Esophagus squamous epithelium (tissue), 5 donors: Measurements from ENCODE around the gene PTBP2. TPM values are rescaled to one million over a fixed set of nuclear protein-coding genes. Genes with fewer than 3 reads are reported as not detected.

Experiments used
- DNase-seq: peaks from one replicate; lab custom pipeline; 2025; lab: John Stamatoyannopoulos, UW
- H3K27ac ChIP-seq, 4 donors: fragments of 200-600 bp; sonication (generic); one replicate each; pipeline ENCODE4 v1.5.1; 2016 to 2019; ENCODE audit warnings: mild to moderate bottlenecking in 1 of 4
- H3K27me3 ChIP-seq, 4 donors: fragments of 200-600 bp; sonication (generic); 1 replicate in 3 of 4; 2 replicates in 1 of 4; pipeline versions ENCODE4 v1.5.1 to v1.6.0; 2017 to 2021; ENCODE audit warnings: antibody characterized with exemption in 1 of 4
- H3K36me3 ChIP-seq, 3 donors: fragments of 200-600 bp; sonication (generic); one replicate each; pipeline ENCODE4 v1.5.1; 2016 to 2019
- H3K4me1 ChIP-seq, 3 donors: fragments of 200-600 bp; sonication (generic); one replicate each; pipeline ENCODE4 v1.5.1; 2017 to 2019
- H3K4me3 ChIP-seq, 4 donors: fragments of 200-600 bp; sonication (generic); 1 replicate in 3 of 4; 2 replicates in 1 of 4; pipeline ENCODE4 v1.5.1; 2016 to 2019; ENCODE audit warnings: mild to moderate bottlenecking in 2 of 4, moderate library complexity in 1 of 4
- H3K9me3 ChIP-seq, 3 donors: fragments of 200-600 bp; sonication (generic); one replicate each; pipeline ENCODE4 v1.5.1; 2016 to 2019
- POLR2A ChIP-seq, 4 donors: fragments of 450-650 bp; IDR thresholded peaks; one replicate each; pipeline ENCODE4 v1.6.1; 2017; ENCODE audit warnings: antibody characterized with exemption in 4 of 4, mild to moderate bottlenecking in 4 of 4, moderate library complexity in 3 of 4
- WGBS, 2 donors: methylation state at CpG; one replicate each; pipeline ENCODE4 v1.1.5; 2018; 5-methylcytosine and 5-hydroxymethylcytosine counted together
- intact Hi-C: fragments of 100-400 bp; cut with DNase I; formaldehyde crosslinking; loops from one replicate; pipeline ENCODE4 v1.15.0; 2022
- total RNA-seq, 4 donors: library from RNA; depleted of rRNA; stranded (reverse); fragments of >200 nt; gene quantifications; one replicate each; pipeline ENCODE4 v1.1.0, GENCODE V29; 2016
- TF ChIP-seq, protein P1 (sequence below), 6 experiments: fragments of 450-650 bp in 4 of 6; fragments of 200-600 bp in 2 of 6; sonication (generic) in 2 of 6; IDR thresholded peaks; one replicate each; pipeline ENCODE4 v1.5.1; 2016 to 2019; ENCODE audit warnings: antibody characterized with exemption in 6 of 6, mild to moderate bottlenecking in 4 of 6, moderate library complexity in 4 of 6
- donor health status: DM: yes; HTN: yes; CAD: no.

PTBP2 gene
- total RNA-seq, 4 donors from 2014 or later: 15.8 to 51.3 (median 23.8) TPM

- no peaks in the 10 kb centered on the region for H3K9me3 ChIP-seq
- TF ChIP-seq POLR2A (IDR thresholded peaks at IDR 0.05): no peak
- TF ChIP-seq, protein P1, sequence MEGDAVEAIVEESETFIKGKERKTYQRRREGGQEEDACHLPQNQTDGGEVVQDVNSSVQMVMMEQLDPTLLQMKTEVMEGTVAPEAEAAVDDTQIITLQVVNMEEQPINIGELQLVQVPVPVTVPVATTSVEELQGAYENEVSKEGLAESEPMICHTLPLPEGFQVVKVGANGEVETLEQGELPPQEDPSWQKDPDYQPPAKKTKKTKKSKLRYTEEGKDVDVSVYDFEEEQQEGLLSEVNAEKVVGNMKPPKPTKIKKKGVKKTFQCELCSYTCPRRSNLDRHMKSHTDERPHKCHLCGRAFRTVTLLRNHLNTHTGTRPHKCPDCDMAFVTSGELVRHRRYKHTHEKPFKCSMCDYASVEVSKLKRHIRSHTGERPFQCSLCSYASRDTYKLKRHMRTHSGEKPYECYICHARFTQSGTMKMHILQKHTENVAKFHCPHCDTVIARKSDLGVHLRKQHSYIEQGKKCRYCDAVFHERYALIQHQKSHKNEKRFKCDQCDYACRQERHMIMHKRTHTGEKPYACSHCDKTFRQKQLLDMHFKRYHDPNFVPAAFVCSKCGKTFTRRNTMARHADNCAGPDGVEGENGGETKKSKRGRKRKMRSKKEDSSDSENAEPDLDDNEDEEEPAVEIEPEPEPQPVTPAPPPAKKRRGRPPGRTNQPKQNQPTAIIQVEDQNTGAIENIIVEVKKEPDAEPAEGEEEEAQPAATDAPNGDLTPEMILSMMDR (IDR thresholded peaks at IDR 0.05): no peak
- no peaks in the 10 kb centered on the region for H3K36me3 ChIP-seq
- 85 to 86% methylated on average over 3 of the region's 3 CpGs for WGBS, 2 donors
- H3K4me3 ChIP-seq: no peak overlapping the region
- H3K4me1 ChIP-seq: peaks cover 0 to 13% (median 0%) of the 10 kb centered on the region in 3 donors
- intact Hi-C loops: no loop called here
- DNase-seq: no peak
- H3K27me3 ChIP-seq: no peaks in the 10 kb centered on the region
- H3K27ac ChIP-seq: no peak overlapping the region
Measured at GRCh38 chr1:96707023-96707422, 14.6 kb upstream of the PTBP2 start.

DNA sequence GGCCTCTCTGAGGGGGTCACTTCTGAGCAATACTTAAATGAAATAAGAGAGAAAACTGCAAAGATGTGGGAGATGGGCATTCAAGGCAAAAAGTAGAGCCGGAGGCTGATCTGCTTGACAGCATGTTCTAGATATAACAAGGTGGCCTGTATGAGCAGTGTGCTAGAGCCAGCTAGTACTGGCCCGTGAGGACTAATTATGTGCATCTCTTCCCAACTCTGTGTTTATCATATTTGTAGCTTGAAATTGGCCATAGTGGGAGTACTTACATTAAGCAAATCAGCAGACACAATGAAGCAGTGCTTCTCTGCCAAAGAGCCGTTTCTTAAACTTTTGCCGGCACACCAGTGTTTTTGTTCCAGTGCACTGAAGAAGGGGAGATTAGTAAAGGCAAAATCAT, 13.1 kb upstream of the PTBP2 start:
- Histone ChIP-seq H3K27ac (no peak overlapping the region), H3K27me3 (no peaks in the 10 kb centered on the region), H3K4me3 (no peak overlapping the region), H3K4me1 (peaks cover 0 to 13% (median 0%) of the 10 kb centered on the region in 3 donors), H3K36me3 (no peaks in the 10 kb centered on the region), H3K9me3 (no peaks in the 10 kb centered on the region)
- DNase-seq: no peak
- TF ChIP-seq, protein P1 (IDR thresholded peaks at IDR 0.05): no peak
- no peak for TF ChIP-seq POLR2A (IDR thresholded peaks at IDR 0.05)
- WGBS, 2 donors: 82 to 85% methylated on average over 4 of the region's 4 CpGs
- intact Hi-C loops: no loop called here

DNA sequence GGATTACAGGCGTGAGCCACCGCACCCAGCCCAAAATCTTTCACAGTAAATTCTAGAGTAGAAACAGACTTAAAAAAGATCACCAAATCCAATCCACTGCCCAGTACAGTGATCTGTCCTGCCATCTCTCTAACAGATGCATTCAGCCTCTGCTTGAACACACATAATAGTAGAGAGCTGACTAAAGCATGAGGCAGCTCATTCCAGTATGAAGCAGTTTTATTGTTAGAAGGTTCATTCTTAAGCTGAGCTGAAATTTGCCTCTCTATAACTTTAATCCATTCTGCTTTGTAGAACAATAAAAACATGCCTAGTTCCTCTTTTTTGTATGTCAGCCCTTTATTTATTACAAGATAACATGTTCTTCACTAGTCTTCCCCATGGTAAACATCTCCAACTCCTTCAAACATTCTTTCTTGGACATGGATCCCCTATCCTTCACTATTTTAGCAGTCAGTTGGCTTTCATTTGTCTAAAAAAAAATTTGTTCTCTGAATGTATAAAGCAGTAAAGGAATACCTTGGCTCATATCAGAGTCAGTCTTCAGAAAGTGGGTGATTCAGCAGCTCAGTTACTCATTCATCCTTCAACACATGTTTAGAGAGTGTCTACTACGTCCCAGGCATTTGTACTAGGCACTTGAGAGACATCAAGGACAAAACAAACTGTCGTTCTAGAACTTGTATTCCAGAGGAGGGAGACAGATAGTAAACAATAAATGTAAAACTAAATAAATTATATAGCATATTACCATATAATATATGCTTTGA, 10.7 kb upstream of the PTBP2 start:
- Histone ChIP-seq H3K4me3 (no peak overlapping the region), H3K36me3 (no peaks in the 10 kb centered on the region), H3K27ac (no peak overlapping the region), H3K4me1 (peaks cover 0 to 13% (median 0%) of the 10 kb centered on the region in 3 donors), H3K27me3 (no peaks in the 10 kb centered on the region), H3K9me3 (no peaks in the 10 kb centered on the region)
- WGBS, 2 donors: 24 to 39% methylated on average over 2 of the region's 4 CpGs
- no peak for DNase-seq
- TF ChIP-seq POLR2A (IDR thresholded peaks at IDR 0.05): no peak
- TF ChIP-seq, protein P1 (IDR thresholded peaks at IDR 0.05): no peak
- intact Hi-C loops: no loop called here

- DNase-seq: no peak
- Histone ChIP-seq H3K27ac (no peak overlapping the region), H3K9me3 (no peaks in the 10 kb centered on the region), H3K36me3 (no peaks in the 10 kb centered on the region), H3K4me1 (peaks cover 0 to 13% (median 0%) of the 10 kb centered on the region in 3 donors), H3K27me3 (no peaks in the 10 kb centered on the region), H3K4me3 (no peak overlapping the region)
- TF ChIP-seq, protein P1 (IDR thresholded peaks at IDR 0.05): no peak
- no peak for TF ChIP-seq POLR2A (IDR thresholded peaks at IDR 0.05)
- WGBS, 2 donors: 79 to 91% methylated on average over 3 of the region's 3 CpGs
- intact Hi-C loops: no loop called here
Measured at GRCh38 chr1:96713649-96714048, 7.9 kb upstream of the PTBP2 start.

GRCh38 chr1:96714881-96715280, 6.7 kb upstream of the PTBP2 start:
- no peak overlapping the region for H3K27ac ChIP-seq
- H3K36me3 ChIP-seq: no peaks in the 10 kb centered on the region
- H3K4me1 ChIP-seq: peaks cover 0 to 17% (median 0%) of the 10 kb centered on the region in 3 donors
- intact Hi-C loops: no loop called here
- no peak overlapping the region for H3K4me3 ChIP-seq
- 71 to 81% methylated on average over 2 of the region's 2 CpGs for WGBS, 2 donors
- no peak for DNase-seq
- TF ChIP-seq POLR2A (IDR thresholded peaks at IDR 0.05): no peak
- TF ChIP-seq, protein P1 (IDR thresholded peaks at IDR 0.05): no peak
- H3K9me3 ChIP-seq: no peaks in the 10 kb centered on the region
- no peaks in the 10 kb centered on the region for H3K27me3 ChIP-seq
